Fibroblast of villous mesenchyme (primary cell): ENCODE data around the gene INF2. TPM values are rescaled to one million over a fixed set of nuclear protein-coding genes. Genes with fewer than 3 reads are reported as not detected.
A peak's percentile ranks its signal among the peaks of the same experiment; 100 is the strongest.
"Not testable (repeated sequence)": the region's sequence is repeated elsewhere in the genome, so short reads cannot be mapped to it uniquely, and the experiment has no call there.

Experiments
- DNase-seq: peaks from one replicate; pipeline ENCODE4 v3.0.0-alpha.2; 2010; ENCODE audit warnings: low read depth
- H3K4me3 ChIP-seq: 2 replicates; pipeline ENCODE4 v1.5.1; 2011; ENCODE audit warnings: low read depth, mild to moderate bottlenecking, low read length
- CTCF ChIP-seq: IDR thresholded peaks from 2 replicates; pipeline ENCODE4 v1.5.1; 2012; ENCODE audit warnings: low read depth, mild to moderate bottlenecking, low read length; ENCODE audit not compliant: insufficient read depth
- total RNA-seq: library from RNA; depleted of rRNA; stranded (reverse); fragments of >200 nt; gene quantifications from 2 replicates; pipeline ENCODE4 v1.2.3, GENCODE V29; 2012

INF2 gene
- total RNA-seq, 1 donor: 68.7 TPM

DNA sequence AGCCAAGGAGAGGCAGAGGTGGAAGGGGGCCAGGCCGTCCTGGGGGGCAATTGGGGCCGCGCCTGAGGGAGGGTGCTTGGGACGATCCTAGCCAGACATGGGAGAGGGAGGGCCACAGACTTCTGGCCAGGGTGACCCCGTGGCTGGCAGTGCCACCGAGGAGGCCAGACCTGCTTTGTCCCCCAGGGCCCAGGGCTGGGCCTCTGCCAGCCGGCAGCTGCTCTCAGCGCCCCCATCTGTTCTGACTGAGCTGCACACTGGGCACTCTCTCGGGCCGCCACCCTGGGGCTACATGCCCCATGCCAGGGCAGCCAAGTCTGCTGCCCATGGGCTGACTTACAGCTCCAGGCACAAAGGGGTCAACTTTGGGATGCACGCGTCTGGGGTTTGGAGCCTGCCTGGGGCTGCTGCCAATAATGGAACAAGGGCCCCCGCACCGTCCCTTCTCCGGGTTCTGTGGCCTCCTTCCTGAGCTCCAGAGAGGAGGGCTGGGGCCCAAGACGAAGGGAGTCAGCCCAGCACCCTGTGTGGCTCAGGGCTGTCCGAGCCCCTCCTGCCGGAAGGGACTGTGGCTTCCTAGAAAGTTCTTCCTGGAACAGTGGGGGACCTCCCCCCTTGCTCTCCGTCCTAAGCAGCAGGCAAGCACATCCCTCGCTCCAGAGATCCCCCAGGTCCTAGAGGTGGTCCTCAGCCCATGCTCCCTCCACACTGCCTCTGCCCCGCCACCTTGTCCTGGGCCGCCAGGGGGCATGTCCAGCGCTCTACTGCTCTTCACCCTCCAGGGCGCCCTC is 35.8 kb downstream of the INF2 start:
- peak overlapping the region; percentile 62 for H3K4me3 ChIP-seq
- peak; percentile 59 for DNase-seq
- peak; percentile 46 for TF ChIP-seq CTCF

DNA sequence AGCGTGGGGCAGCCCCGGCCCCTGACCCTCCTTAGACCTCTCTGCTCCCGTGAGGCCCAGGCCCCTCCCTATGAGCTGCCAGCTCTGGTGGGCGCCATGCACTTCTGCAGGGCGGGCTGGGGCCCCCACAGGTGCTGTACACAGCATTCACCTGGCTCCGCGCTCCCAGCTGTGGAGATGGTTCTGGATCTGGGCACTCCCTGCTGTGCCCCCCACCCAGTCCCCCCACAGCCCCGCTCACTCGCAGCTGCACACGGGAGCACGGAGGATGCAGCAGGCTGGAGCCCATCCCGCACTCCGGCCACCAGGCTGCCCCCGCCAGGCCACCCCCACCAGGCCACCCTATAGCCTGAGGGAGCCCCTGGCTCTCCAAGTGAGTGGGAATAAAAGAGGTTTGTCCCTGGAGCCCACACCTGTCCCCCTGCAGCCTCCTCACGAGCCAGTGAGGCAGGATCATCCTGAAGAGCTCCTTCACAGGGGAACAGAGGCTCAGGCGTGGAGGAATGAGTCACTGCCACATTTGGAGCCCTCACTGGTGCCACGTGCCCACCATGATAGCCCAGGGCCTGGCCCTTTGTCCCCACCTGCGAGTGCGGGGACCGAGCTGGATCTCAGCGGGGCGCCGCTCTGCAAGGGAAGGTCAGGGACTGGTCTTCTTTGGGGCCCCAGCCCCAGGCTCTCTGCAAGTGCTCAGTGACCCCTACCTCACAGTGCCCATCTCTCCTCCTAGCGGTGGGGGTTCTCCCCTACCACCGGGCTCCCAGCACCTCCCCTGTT is 36.5 kb downstream of the INF2 start:
- H3K4me3 ChIP-seq: no peak overlapping the region
- no peak for DNase-seq
- TF ChIP-seq CTCF: no peak

- DNase-seq: no peak
- peak; percentile 11 for TF ChIP-seq CTCF
- no peak overlapping the region for H3K4me3 ChIP-seq
These were observed 37.4 kb downstream of the INF2 start for GRCh38 chr14:104726600-104727451.

DNA sequence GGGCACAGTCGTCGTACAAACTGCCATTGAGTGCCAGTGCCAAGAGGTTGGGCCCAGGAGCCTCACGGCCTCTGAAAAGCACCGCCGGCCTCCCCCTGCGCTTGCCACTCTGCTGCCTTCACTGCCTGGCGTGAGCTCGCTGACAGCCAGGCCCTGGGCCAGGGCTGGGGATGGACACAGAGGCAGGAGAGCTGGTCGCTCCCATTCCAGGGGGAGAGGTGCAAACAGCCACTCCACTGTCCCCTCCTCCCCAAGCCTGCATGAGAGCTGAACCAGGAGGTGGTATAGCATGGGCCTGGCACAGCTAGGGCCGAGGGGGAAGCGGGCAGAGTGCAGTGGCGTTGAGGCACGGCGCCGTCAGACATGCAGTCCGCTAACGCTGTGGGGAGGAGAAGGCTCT is 39.2 kb downstream of the INF2 start:
- DNase-seq: no peak
- H3K4me3 ChIP-seq: no peak overlapping the region
- no peak for TF ChIP-seq CTCF

DNA sequence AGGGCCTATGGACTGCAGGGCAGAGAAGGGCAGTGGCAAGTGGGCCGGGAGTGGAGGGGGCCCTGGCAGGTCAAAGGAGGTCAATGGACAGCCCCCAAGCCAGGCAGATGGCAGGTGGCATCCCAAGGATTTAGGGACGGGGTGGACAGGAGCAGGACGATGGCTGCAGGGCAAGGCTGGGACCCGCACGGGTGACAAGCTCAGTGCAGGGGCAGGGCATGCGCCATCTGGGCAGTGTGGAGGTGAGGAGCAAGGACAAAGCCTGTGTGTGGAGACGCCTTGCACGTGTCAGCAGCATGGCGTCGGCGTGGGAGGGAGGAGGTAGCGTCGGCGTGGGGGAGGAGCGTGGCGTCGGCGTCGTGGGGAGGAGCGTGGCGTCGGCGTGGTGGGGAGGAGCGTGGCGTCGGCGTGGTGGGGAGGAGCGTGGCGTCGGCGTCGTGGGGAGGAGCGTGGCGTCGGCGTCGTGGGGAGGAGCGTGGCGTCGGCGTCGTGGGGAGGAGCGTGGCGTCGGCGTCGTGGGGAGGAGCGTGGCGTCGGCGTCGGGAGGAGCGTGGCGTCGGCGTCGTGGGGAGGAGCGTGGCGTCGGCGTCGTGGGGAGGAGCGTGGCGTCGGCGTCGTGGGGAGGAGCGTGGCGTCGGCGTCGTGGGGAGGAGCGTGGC is 39.9 kb downstream of the INF2 start:
- not testable (repeated sequence) for H3K4me3 ChIP-seq, DNase-seq

DNA sequence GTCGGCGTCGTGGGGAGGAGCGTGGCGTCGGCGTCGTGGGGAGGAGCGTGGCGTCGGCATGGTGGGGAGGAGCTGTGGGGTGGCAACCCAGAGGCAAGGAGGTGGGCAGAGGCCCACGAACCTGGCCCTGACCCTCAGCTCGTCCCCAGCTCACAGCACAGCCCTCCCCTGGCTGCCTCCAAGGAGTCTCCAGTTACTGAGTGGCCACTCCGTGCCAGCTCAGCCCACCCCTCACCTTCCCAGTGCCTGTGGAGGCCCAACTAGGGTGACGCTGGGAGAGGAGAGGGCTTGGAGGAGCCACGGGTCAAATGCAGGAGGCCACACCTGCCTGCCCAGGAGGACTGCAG is 40.4 kb downstream of the INF2 start:
- DNase-seq: no peak
- no peak overlapping the region for H3K4me3 ChIP-seq
- no peak for TF ChIP-seq CTCF
